NCI-H2196 treated with DMSO at 0.1 percent for 48 hours (cell line): ENCODE results near the gene KMO.

ENCODE experiments used
- DNase-seq: peaks from one replicate; lab custom pipeline; 2025; ENCODE audit not compliant: unreplicated experiment; lab: John Stamatoyannopoulos, UW

The KMO gene

DNA sequence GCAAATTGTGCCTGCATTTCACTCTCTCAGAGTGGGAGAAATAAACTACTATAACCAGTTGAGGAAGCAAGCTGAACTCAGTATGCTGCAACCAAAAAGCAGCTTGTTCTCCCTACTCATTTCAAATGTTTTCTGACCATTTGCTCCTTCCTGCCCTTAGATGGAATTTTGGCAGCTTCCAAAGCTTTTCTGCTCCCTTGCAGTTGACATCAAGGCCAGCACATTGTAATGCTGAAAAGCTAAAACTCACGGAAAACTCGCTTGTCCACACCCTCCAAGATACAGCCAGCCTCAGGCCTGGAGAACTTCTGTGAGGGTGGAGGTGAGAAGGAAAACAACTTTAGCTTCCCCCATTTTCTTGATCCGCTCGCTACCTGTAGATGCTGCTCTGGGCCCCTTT is 113.0 kb downstream of the KMO start:
- no peak for DNase-seq
